ENCODE data around the gene SKA3.
"Not testable (repeated sequence)": the region's sequence is repeated elsewhere in the genome, so short reads cannot be mapped to it uniquely, and the experiment has no call there.

The SKA3 gene

GRCh38 chr13:21165606-21166005 lies 10.7 kb downstream of the SKA3 start:
- not testable (repeated sequence) for DNase-seq (ENCODE audit: low spot score)

- DNase-seq (ENCODE audit: low spot score), result no peak
Observed at GRCh38 chr13:21164631-21165030, 11.7 kb downstream of the SKA3 start.

- no peak for DNase-seq (ENCODE audit: low spot score)
Observed at GRCh38 chr13:21152251-21152899, 24.0 kb downstream of the SKA3 start.

- no peak for DNase-seq (ENCODE audit: low spot score)
Observed at GRCh38 chr13:21150013-21150412, 26.3 kb downstream of the SKA3 start.

GRCh38 chr13:21149568-21149967 lies 26.8 kb downstream of the SKA3 start:
- no peak for DNase-seq (ENCODE audit: low spot score)

GRCh38 chr13:21148557-21149258 lies 27.6 kb downstream of the SKA3 start:
- DNase-seq (ENCODE audit: low spot score), result no peak

GRCh38 chr13:21147827-21148226 lies 28.5 kb downstream of the SKA3 start:
- DNase-seq (ENCODE audit: low spot score), result no peak

GRCh38 chr13:21142766-21143165 lies 33.6 kb downstream of the SKA3 start:
- no peak for DNase-seq (ENCODE audit: low spot score)

- DNase-seq (ENCODE audit: low spot score), result no peak
Observed at GRCh38 chr13:21139374-21139773, 37.0 kb downstream of the SKA3 start.

- no peak for DNase-seq (ENCODE audit: low spot score)
Observed at GRCh38 chr13:21138561-21138960, 37.8 kb downstream of the SKA3 start.

GRCh38 chr13:21137696-21138095 lies 38.7 kb downstream of the SKA3 start:
- peak; percentile 30 for DNase-seq (ENCODE audit: low spot score)

GRCh38 chr13:21135833-21136232 lies 40.5 kb downstream of the SKA3 start:
- not testable (repeated sequence) for DNase-seq (ENCODE audit: low spot score)

GRCh38 chr13:21134475-21134874 lies 41.9 kb downstream of the SKA3 start:
- no peak for DNase-seq (ENCODE audit: low spot score)

- no peak for DNase-seq (ENCODE audit: low spot score)
Observed at GRCh38 chr13:21133077-21133476, 43.3 kb downstream of the SKA3 start.

- no peak for DNase-seq (ENCODE audit: low spot score)
Observed at GRCh38 chr13:21130116-21130515, 46.2 kb downstream of the SKA3 start.

- no peak for DNase-seq (ENCODE audit: low spot score)
Observed at GRCh38 chr13:21124852-21125251, 51.5 kb downstream of the SKA3 start.

- DNase-seq (ENCODE audit: low spot score), result no peak
Observed at GRCh38 chr13:21123956-21124355, 52.4 kb downstream of the SKA3 start.

- no peak for DNase-seq (ENCODE audit: low spot score)
Observed at GRCh38 chr13:21121616-21122015, 54.7 kb downstream of the SKA3 start.

- DNase-seq (ENCODE audit: low spot score), result no peak
Observed at GRCh38 chr13:21120191-21120590, 56.2 kb downstream of the SKA3 start.

GRCh38 chr13:21119526-21119925 lies 56.8 kb downstream of the SKA3 start:
- DNase-seq (ENCODE audit: low spot score), result no peak

GRCh38 chr13:21118180-21118579 lies 58.2 kb downstream of the SKA3 start:
- no peak for DNase-seq (ENCODE audit: low spot score)

- no peak for DNase-seq (ENCODE audit: low spot score)
Observed at GRCh38 chr13:21117104-21117809, 59.1 kb downstream of the SKA3 start.

GRCh38 chr13:21116141-21116540 lies 60.2 kb downstream of the SKA3 start:
- DNase-seq (ENCODE audit: low spot score), result no peak

All from LoVo (cell line).